Measurements from ENCODE around the gene CEP72. TPM values are rescaled to one million over a fixed set of nuclear protein-coding genes. Genes with fewer than 3 reads are reported as not detected.

CEP72 gene
- total and polyA plus RNA-seq, 2 of the 13 experiments (the other 11 are each of a cell fraction or from before 2014, with no cell fraction given): 3.4 to 9.4 TPM

DNA sequence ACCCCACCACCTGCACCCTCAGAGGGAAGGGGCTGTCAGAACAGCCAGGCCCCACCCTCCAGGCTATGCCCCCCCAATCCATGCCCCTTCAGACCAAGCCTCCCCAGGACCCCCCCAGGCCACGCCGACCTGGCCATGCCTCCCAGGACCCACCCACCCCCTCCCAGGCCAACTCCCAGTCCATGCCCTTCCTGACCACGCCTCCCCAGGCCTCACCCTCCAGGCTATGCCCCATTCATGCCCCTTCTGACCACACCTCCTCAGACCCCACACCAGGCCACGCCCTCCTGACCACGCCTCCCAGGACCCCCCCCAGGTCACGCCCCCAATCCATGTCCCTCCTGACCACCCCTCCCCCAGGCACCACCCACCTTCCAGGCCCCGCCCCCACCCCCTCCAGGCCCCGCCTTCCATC lies 53.4 kb downstream of the CEP72 start (continued):
- TF ChIP-seq STAT5B (CRISPR knock-in tag; IDR thresholded peaks at IDR 0.05): no peak
- TF ChIP-seq ZNF230 (CRISPR knock-in tag; IDR thresholded peaks at IDR 0.05): no peak
- TF ChIP-seq SMYD3 (CRISPR knock-in tag; IDR thresholded peaks at IDR 0.05): no peak
- TF ChIP-seq ZNF737 (CRISPR knock-in tag; IDR thresholded peaks at IDR 0.05; ENCODE audit: borderline replicate concordance): no peak
- TF ChIP-seq, protein P1, sequence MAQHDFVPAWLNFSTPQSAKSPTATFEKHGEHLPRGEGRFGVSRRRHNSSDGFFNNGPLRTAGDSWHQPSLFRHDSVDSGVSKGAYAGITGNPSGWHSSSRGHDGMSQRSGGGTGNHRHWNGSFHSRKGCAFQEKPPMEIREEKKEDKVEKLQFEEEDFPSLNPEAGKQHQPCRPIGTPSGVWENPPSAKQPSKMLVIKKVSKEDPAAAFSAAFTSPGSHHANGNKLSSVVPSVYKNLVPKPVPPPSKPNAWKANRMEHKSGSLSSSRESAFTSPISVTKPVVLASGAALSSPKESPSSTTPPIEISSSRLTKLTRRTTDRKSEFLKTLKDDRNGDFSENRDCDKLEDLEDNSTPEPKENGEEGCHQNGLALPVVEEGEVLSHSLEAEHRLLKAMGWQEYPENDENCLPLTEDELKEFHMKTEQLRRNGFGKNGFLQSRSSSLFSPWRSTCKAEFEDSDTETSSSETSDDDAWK (CRISPR knock-in tag; IDR thresholded peaks at IDR 0.05): no peak
- no peak for TF ChIP-seq PHF20 (CRISPR knock-in tag; IDR thresholded peaks at IDR 0.05)
- no peak for TF ChIP-seq BORCS8-MEF2B (CRISPR knock-in tag; IDR thresholded peaks at IDR 0.05)
- TF ChIP-seq ZNF34 (CRISPR knock-in tag; IDR thresholded peaks at IDR 0.05; ENCODE audit: borderline replicate concordance): no peak
- no peak for TF ChIP-seq ZNF713 (CRISPR knock-in tag; IDR thresholded peaks at IDR 0.05)
- no peak for TF ChIP-seq U2AF1 (optimal IDR thresholded peaks at IDR 0.05; ENCODE audit: low read depth, low read length)

DNA sequence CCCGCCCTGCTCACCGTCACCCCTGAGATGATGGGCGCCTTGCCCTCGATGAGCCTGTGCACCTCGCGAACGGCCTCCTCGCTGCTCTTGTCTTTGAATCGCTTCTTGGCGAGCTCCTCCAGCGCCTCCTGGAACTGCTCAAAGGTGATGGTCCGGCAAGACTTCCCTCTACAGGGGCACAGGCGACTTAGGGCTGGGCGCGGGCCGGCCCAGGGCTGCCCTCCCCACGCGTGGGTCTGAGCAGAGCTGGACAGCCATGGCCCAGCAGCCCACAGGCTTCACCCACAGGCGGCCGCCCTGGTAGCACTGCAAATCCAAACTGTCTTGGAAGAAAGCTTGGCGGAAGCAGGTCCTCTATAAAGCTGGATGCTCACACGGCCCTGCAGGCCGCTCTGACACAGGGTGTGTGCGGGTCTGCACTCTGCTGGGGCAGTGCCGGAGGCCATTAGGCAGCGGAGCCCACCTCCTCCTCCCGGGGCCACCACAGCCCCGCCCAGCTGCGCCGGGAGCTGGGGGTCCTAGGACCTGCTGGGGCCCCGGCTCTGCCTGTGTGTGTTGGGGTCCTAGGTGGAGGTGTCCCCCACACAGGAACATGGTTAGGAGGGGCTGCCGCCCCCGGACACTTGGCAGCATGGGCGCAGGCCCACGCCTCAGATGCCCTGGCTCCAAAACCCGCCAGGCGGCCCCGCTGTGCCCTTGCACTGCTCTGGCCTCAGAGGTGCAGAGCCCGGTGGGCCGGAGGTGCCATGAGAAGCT lies 54.0 kb downstream of the CEP72 start:
- no peak for DNase-seq (ENCODE audit: low spot score)
- Histone ChIP-seq H3K36me3 (replicated peaks in 1 of 2; ENCODE audit: control insufficient read depth in 1 of 2, insufficient read depth in 2 of 2, low read length in 2 of 2) (peaks cover 8 to 34% of the 10 kb centered on the region in 2 experiments; a peak in 4 of 5 replicates), H3K27me3 (ENCODE audit: control insufficient read depth in 1 of 2, insufficient read depth in 2 of 2, low read length in 2 of 2) (no peaks in the 10 kb centered on the region; a peak in 1 of 5 replicates), H3K4me1 (ENCODE audit: insufficient read depth, low read length) (peaks cover 12% of the 10 kb centered on the region), H3K4me2 (ENCODE audit: low read depth, low read length) (no peak overlapping the region), H3K9me3 (ENCODE audit: low read length) (no peaks in the 10 kb centered on the region), H4K20me1 (ENCODE audit: insufficient read depth, low read length) (no peaks in the 10 kb centered on the region), H3K27ac (ENCODE audit: extremely low read length, insufficient read depth, low read length) (no peak overlapping the region), H3K79me2 (ENCODE audit: insufficient read depth, low read length) (no peaks in the 10 kb centered on the region), H3K4me3 (replicated peaks in 1 of 3; ENCODE audit: insufficient read depth in 1 of 3, low read depth in 2 of 3, low read length in 3 of 3) (no peak overlapping the region), H2AFZ (ENCODE audit: low read length) (no peak overlapping the region), H3K9ac (ENCODE audit: insufficient read depth, low read depth, low read length) (no peak overlapping the region)
- ChIA-PET POLR2A (no interaction called here), CTCF (ENCODE audit: low intra/inter-chr PET ratio, low total read pairs) (no interaction called here)
- BruUV-seq (replicated peaks): no TSS peak
- WGBS (ENCODE audit: low lambda C conversion rate): 95% methylated on average over 19 of the region's 40 CpGs
- no peak for ATAC-seq
- in situ Hi-C loops (cut with HindIII; ENCODE audit: extremely low pct_ligation_motif_present, low pct_unique_long_range_greater_than_20kb): no loop called here
- FAIRE-seq: no peak
- intact Hi-C loops (cut with micrococcal nuclease; ENCODE audit: unreplicated experiment): no loop called here
- TF ChIP-seq, protein P2, sequence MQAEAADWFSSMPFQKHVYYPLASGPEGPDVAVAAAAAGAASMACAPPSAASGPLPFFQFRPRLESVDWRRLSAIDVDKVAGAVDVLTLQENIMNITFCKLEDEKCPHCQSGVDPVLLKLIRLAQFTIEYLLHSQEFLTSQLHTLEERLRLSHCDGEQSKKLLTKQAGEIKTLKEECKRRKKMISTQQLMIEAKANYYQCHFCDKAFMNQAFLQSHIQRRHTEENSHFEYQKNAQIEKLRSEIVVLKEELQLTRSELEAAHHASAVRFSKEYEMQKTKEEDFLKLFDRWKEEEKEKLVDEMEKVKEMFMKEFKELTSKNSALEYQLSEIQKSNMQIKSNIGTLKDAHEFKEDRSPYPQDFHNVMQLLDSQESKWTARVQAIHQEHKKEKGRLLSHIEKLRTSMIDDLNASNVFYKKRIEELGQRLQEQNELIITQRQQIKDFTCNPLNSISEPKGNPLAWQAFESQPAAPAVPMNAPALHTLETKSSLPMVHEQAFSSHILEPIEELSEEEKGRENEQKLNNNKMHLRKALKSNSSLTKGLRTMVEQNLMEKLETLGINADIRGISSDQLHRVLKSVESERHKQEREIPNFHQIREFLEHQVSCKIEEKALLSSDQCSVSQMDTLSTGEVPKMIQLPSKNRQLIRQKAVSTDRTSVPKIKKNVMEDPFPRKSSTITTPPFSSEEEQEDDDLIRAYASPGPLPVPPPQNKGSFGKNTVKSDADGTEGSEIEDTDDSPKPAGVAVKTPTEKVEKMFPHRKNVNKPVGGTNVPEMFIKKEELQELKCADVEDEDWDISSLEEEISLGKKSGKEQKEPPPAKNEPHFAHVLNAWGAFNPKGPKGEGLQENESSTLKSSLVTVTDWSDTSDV (CRISPR knock-in tag; IDR thresholded peaks at IDR 0.05): no peak
- TF ChIP-seq TGIF2 (CRISPR knock-in tag; IDR thresholded peaks at IDR 0.05) (no peak), MAZ (IDR thresholded peaks at IDR 0.05; ENCODE audit: borderline replicate concordance, low read depth, low read length) (no peak), MAZ (CRISPR knock-in tag; IDR thresholded peaks at IDR 0.05; ENCODE audit: low read depth) (no peak), ZSCAN31 (CRISPR knock-in tag; IDR thresholded peaks at IDR 0.05; ENCODE audit: low read depth) (no peak)
- TF ChIP-seq, protein P3, sequence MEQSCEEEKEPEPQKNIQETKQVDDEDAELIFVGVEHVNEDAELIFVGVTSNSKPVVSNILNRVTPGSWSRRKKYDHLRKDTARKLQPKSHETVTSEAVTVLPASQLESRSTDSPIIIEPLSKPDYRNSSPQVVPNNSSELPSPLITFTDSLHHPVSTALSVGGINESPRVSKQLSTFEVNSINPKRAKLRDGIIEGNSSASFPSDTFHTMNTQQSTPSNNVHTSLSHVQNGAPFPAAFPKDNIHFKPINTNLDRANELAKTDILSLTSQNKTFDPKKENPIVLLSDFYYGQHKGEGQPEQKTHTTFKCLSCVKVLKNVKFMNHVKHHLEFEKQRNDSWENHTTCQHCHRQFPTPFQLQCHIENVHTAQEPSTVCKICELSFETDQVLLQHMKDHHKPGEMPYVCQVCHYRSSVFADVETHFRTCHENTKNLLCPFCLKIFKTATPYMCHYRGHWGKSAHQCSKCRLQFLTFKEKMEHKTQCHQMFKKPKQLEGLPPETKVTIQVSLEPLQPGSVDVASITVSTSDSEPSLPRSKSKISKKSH (CRISPR knock-in tag; IDR thresholded peaks at IDR 0.05; ENCODE audit: borderline replicate concordance): no peak
- TF ChIP-seq, protein P4, sequence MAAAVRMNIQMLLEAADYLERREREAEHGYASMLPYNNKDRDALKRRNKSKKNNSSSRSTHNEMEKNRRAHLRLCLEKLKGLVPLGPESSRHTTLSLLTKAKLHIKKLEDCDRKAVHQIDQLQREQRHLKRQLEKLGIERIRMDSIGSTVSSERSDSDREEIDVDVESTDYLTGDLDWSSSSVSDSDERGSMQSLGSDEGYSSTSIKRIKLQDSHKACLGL (CRISPR knock-in tag; IDR thresholded peaks at IDR 0.05): no peak

Data from HepG2 (cell line).